Keratinocyte (primary cell): Measurements from ENCODE around the gene LRRC4. TPM values are rescaled to one million over a fixed set of nuclear protein-coding genes. Genes with fewer than 3 reads are reported as not detected.

Experiments used
- DNase-seq: peaks from one replicate; pipeline ENCODE4 v3.0.0-alpha.2; 2011; ENCODE audit warnings: low read depth, missing footprints, low spot score
- FAIRE-seq: peaks from 2 replicates; lab custom pipeline; 2011; peaks lifted over from hg19 to GRCh38; lab: Jason Lieb, UNC
- H2AFZ ChIP-seq: 2 replicates; pipeline ENCODE4 v1.6.0; 2012; ENCODE audit warnings: low read length, control low read depth, inconsistent platforms; ENCODE audit not compliant: control insufficient read depth
- H3K27ac ChIP-seq: 2 replicates; pipeline ENCODE4 v1.5.1; 2011; ENCODE audit warnings: low read length; ENCODE audit not compliant: control insufficient read depth, insufficient read depth
- H3K27me3 ChIP-seq: 3 replicates; pipeline ENCODE4 v1.6.0; 2011; ENCODE audit warnings: low read length; ENCODE audit not compliant: control insufficient read depth, insufficient read depth; ENCODE audit errors: extremely low read depth
- H3K36me3 ChIP-seq, 2 experiments: 2 replicates in 1 of 2; 3 replicates in 1 of 2; pipeline ENCODE4 v1.5.1; 2011; ENCODE audit warnings: low read length in 2 of 2, mild to moderate bottlenecking in 1 of 2; ENCODE audit not compliant: control insufficient read depth in 2 of 2, insufficient read depth in 2 of 2; ENCODE audit errors: extremely low read depth in 1 of 2
- H3K4me1 ChIP-seq: 3 replicates; pipeline ENCODE4 v1.5.1; 2011; ENCODE audit warnings: low read length; ENCODE audit not compliant: control insufficient read depth, insufficient read depth; ENCODE audit errors: extremely low read depth
- H3K4me2 ChIP-seq: 3 replicates; pipeline ENCODE4 v1.6.0; 2011; ENCODE audit warnings: low read depth, low read length; ENCODE audit not compliant: control insufficient read depth, insufficient read depth; ENCODE audit errors: extremely low read depth
- H3K4me3 ChIP-seq, 3 experiments: fragments of 200-600 bp in 1 of 3; sonication (generic) in 1 of 3; 2 replicates in 2 of 3; 3 replicates in 1 of 3; pipeline ENCODE4 v1.5.1; 2011 to 2016; ENCODE audit warnings: low read length in 3 of 3, mild to moderate bottlenecking in 3 of 3, control low read depth in 2 of 3, inconsistent platforms in 1 of 3, low read depth in 1 of 3, mixed read lengths in 1 of 3, mixed run types in 1 of 3, moderate library complexity in 1 of 3; ENCODE audit not compliant: control insufficient read depth in 2 of 3, insufficient read depth in 2 of 3; ENCODE audit errors: extremely low read depth in 1 of 3
- H3K79me2 ChIP-seq: 2 replicates; pipeline ENCODE4 v1.6.0; 2012; ENCODE audit warnings: low read length; ENCODE audit not compliant: control insufficient read depth, insufficient read depth
- H3K9ac ChIP-seq: 3 replicates; pipeline ENCODE4 v1.6.0; 2011; ENCODE audit warnings: low read length; ENCODE audit not compliant: control insufficient read depth, insufficient read depth; ENCODE audit errors: extremely low read depth
- H3K9me1 ChIP-seq: 3 replicates; pipeline ENCODE4 v1.6.0; 2011; ENCODE audit warnings: low read length; ENCODE audit not compliant: control insufficient read depth, insufficient read depth; ENCODE audit errors: extremely low read depth
- H3K9me3 ChIP-seq: 2 replicates; pipeline ENCODE4 v1.5.1; 2012; ENCODE audit warnings: low read depth, low read length; ENCODE audit not compliant: control insufficient read depth
- H4K20me1 ChIP-seq: 3 replicates; pipeline ENCODE4 v1.6.0; 2011; ENCODE audit warnings: low read length; ENCODE audit not compliant: control insufficient read depth, insufficient read depth; ENCODE audit errors: extremely low read depth
- EZH2 ChIP-seq: IDR thresholded peaks from one replicate; pipeline ENCODE4 v1.6.1; 2012; ENCODE audit warnings: inconsistent platforms, mild to moderate bottlenecking, low read length, moderate library complexity
- dilution Hi-C: fragments of 300-500 bp; cut with MboI; formaldehyde crosslinking; loops from one replicate; pipeline ENCODE4 v1.7.0; 2020; ENCODE audit warnings: low sequenced_read_pairs; ENCODE audit not compliant: extremely low pct_ligation_motif_present
- polyA plus RNA-seq, 5 experiments: library from polyadenylated mRNA; depleted of rRNA in 3 of 5; stranded (reverse) in 3 of 5; stranded (forward) in 1 of 5; unstranded in 1 of 5; fragments of >200 nt; gene quantifications; 1 replicate in 1 of 5; 2 replicates in 3 of 5; 3 replicates in 1 of 5; pipeline versions ENCODE4 v1.2.1 to v1.2.3, GENCODE V29; 2011 to 2012; ENCODE audit warnings: missing spikeins in 2 of 5, low read depth in 1 of 5, low replicate concordance in 1 of 5
- TF ChIP-seq, protein P1 (sequence below), 3 experiments: IDR thresholded peaks in 1 of 3; conservative IDR thresholded peaks in 1 of 3; optimal IDR thresholded peaks in 1 of 3; 2 replicates in 2 of 3; 3 replicates in 1 of 3; pipeline versions ENCODE3 to v1.5.1; 2011; ENCODE audit warnings: low read length in 3 of 3, mild to moderate bottlenecking in 3 of 3, moderate library complexity in 2 of 3, control low read depth in 1 of 3, inconsistent platforms in 1 of 3; ENCODE audit not compliant: insufficient read depth in 2 of 3; ENCODE audit errors: extremely low read depth in 1 of 3

Gene LRRC4
- polyA plus RNA-seq, 1 donor (not counting 4 experiments of a cell fraction or from before 2014, with no cell fraction given) = 0.07 TPM

DNA sequence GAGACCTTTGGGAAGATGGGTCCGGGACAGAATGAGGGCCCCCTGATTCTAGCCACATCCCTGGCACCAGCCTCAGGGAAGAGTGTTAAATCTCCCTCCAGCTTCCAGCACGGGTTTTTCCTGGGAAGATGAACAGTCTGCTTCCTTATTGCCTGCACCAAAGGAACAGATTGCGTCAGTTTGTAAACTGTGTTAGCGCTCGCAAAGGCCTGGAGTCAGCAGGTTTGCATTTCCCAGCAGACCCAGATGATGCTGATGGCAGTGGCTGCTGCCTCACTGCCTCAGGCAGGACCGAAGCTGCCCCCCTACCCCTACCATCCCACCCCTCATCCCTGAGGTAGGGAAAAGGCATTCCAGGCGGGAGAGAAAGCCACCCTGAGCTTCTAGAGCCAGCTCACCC lies 34.6 kb upstream of the LRRC4 start:
- H3K79me2 ChIP-seq = no peaks in the 10 kb centered on the region
- DNase-seq = no peak
- no peak overlapping the region for H3K9ac ChIP-seq
- peaks cover 6% of the 10 kb centered on the region for H4K20me1 ChIP-seq
- H2AFZ ChIP-seq = no peak overlapping the region
- no peak overlapping the region for H3K4me3 ChIP-seq
- TF ChIP-seq, protein P1, sequence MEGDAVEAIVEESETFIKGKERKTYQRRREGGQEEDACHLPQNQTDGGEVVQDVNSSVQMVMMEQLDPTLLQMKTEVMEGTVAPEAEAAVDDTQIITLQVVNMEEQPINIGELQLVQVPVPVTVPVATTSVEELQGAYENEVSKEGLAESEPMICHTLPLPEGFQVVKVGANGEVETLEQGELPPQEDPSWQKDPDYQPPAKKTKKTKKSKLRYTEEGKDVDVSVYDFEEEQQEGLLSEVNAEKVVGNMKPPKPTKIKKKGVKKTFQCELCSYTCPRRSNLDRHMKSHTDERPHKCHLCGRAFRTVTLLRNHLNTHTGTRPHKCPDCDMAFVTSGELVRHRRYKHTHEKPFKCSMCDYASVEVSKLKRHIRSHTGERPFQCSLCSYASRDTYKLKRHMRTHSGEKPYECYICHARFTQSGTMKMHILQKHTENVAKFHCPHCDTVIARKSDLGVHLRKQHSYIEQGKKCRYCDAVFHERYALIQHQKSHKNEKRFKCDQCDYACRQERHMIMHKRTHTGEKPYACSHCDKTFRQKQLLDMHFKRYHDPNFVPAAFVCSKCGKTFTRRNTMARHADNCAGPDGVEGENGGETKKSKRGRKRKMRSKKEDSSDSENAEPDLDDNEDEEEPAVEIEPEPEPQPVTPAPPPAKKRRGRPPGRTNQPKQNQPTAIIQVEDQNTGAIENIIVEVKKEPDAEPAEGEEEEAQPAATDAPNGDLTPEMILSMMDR (optimal IDR thresholded peaks at IDR 0.05 in 1 of 3, IDR thresholded peaks at IDR 0.05 in 1 of 3, conservative IDR thresholded peaks at IDR 0.05 in 1 of 3; ENCODE audit: extremely low read depth in 1 of 3, insufficient read depth in 2 of 3, low read length in 3 of 3) = no peak
- TF ChIP-seq EZH2 = no peak
- H3K9me1 ChIP-seq = no peaks in the 10 kb centered on the region
- dilution Hi-C loops = no loop called here
- FAIRE-seq = no peak
- no peaks in the 10 kb centered on the region for H3K4me1 ChIP-seq
- peaks cover 13 to 26% of the 10 kb centered on the region in 2 experiments for H3K36me3 ChIP-seq
- H3K4me2 ChIP-seq = no peak overlapping the region
- H3K27me3 ChIP-seq = no peaks in the 10 kb centered on the region
- no peaks in the 10 kb centered on the region for H3K9me3 ChIP-seq
- no peak overlapping the region for H3K27ac ChIP-seq

DNA sequence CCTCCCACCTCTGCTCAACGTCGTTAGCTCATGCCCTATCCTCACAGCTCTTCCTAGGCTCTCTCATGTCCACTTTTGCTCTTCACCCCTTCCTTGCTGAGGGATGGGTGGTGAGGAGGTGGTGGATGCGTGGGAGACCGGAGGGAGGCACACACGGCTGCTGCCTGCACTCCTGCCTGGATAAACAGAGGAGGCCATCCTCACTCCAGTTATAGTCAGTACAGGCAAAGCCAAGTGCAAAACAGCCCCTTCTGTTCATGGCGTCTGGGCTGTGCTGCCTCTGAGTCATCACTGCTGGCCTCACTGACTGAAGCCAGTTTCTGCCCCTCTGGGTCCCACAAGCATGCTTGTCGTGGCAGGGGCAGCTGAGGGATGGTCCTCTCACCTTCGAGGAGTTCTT lies 31.9 kb upstream of the LRRC4 start:
- Histone ChIP-seq H3K36me3 (peaks cover 14 to 23% of the 10 kb centered on the region in 2 experiments), H3K4me1 (no peaks in the 10 kb centered on the region), H3K9me1 (no peaks in the 10 kb centered on the region), H4K20me1 (peaks cover 6% of the 10 kb centered on the region), H3K9me3 (no peaks in the 10 kb centered on the region), H3K27ac (no peak overlapping the region), H3K79me2 (no peaks in the 10 kb centered on the region), H3K27me3 (no peaks in the 10 kb centered on the region), H3K4me3 (no peak overlapping the region), H2AFZ (no peak overlapping the region), H3K4me2 (no peak overlapping the region), H3K9ac (no peak overlapping the region)
- dilution Hi-C loops = no loop called here
- DNase-seq = no peak
- TF ChIP-seq EZH2 = no peak
- TF ChIP-seq, protein P1 (optimal IDR thresholded peaks at IDR 0.05 in 1 of 3, IDR thresholded peaks at IDR 0.05 in 1 of 3, conservative IDR thresholded peaks at IDR 0.05 in 1 of 3; ENCODE audit: extremely low read depth in 1 of 3, insufficient read depth in 2 of 3, low read length in 3 of 3) = no peak
- no peak for FAIRE-seq
